ENCODE data around the gene KCNJ5. TPM values are rescaled to one million over a fixed set of nuclear protein-coding genes. Genes with fewer than 3 reads are reported as not detected.

Gene KCNJ5
- total and polyA plus RNA-seq, 2 experiments from 2014 or later, result not detected

- no peak for TF ChIP-seq CTCF (conservative IDR thresholded peaks at IDR 0.05; ENCODE audit: low read depth in 2 of 2)
Observed at GRCh38 chr11:128929991-128930390, 38.8 kb downstream of the KCNJ5 start (continued).

DNA sequence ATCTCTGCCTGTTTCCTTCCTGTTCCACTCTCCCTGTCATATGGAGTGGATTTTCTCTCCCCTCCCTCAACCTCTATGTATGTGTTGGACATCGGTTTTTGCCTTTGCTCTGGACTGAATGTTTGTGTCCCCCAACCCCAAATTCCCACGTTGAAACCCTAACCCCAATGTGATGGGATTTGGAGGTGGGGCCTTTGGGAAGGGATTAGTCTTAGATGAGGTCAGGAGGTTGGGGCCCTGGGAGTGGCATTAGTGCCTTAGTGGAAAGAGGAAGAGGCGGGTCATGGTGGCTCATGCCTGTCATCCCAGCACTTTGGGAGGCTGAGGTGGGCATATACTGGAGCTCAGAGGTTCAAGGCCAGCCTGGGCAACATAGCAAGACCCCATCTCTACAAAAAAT lies 39.9 kb downstream of the KCNJ5 start:
- Histone ChIP-seq H3K9me2 (ENCODE audit: insufficient read depth) (no peaks in the 10 kb centered on the region), H3K4me2 (no peak overlapping the region), H3K27me3 (ENCODE audit: insufficient read depth) (peaks cover 38% of the 10 kb centered on the region; the same call in 1 of the 2 replicates), H3K36me3 (ENCODE audit: insufficient read depth) (no peaks in the 10 kb centered on the region), H3K4me3 (no peak overlapping the region), H3K79me2 (replicated peaks; ENCODE audit: insufficient read depth) (no peaks in the 10 kb centered on the region), H3K27ac (ENCODE audit: low read depth) (no peak overlapping the region), H2AFZ (no peak overlapping the region), H3F3A (replicated peaks; ENCODE audit: low read depth) (no peaks in the 10 kb centered on the region), H3K4me1 (ENCODE audit: insufficient read depth) (peaks cover 35% of the 10 kb centered on the region), H4K20me1 (replicated peaks; ENCODE audit: insufficient read depth) (no peaks in the 10 kb centered on the region)
- ATAC-seq, result no peak
- H3K36me3 Mint-ChIP-seq (ENCODE audit: low read depth), result no peaks in the 10 kb centered on the region
- TF ChIP-seq POLR2AphosphoS5 (IDR thresholded peaks at IDR 0.05; ENCODE audit: low read depth), result no peak
- TF ChIP-seq, protein P1, sequence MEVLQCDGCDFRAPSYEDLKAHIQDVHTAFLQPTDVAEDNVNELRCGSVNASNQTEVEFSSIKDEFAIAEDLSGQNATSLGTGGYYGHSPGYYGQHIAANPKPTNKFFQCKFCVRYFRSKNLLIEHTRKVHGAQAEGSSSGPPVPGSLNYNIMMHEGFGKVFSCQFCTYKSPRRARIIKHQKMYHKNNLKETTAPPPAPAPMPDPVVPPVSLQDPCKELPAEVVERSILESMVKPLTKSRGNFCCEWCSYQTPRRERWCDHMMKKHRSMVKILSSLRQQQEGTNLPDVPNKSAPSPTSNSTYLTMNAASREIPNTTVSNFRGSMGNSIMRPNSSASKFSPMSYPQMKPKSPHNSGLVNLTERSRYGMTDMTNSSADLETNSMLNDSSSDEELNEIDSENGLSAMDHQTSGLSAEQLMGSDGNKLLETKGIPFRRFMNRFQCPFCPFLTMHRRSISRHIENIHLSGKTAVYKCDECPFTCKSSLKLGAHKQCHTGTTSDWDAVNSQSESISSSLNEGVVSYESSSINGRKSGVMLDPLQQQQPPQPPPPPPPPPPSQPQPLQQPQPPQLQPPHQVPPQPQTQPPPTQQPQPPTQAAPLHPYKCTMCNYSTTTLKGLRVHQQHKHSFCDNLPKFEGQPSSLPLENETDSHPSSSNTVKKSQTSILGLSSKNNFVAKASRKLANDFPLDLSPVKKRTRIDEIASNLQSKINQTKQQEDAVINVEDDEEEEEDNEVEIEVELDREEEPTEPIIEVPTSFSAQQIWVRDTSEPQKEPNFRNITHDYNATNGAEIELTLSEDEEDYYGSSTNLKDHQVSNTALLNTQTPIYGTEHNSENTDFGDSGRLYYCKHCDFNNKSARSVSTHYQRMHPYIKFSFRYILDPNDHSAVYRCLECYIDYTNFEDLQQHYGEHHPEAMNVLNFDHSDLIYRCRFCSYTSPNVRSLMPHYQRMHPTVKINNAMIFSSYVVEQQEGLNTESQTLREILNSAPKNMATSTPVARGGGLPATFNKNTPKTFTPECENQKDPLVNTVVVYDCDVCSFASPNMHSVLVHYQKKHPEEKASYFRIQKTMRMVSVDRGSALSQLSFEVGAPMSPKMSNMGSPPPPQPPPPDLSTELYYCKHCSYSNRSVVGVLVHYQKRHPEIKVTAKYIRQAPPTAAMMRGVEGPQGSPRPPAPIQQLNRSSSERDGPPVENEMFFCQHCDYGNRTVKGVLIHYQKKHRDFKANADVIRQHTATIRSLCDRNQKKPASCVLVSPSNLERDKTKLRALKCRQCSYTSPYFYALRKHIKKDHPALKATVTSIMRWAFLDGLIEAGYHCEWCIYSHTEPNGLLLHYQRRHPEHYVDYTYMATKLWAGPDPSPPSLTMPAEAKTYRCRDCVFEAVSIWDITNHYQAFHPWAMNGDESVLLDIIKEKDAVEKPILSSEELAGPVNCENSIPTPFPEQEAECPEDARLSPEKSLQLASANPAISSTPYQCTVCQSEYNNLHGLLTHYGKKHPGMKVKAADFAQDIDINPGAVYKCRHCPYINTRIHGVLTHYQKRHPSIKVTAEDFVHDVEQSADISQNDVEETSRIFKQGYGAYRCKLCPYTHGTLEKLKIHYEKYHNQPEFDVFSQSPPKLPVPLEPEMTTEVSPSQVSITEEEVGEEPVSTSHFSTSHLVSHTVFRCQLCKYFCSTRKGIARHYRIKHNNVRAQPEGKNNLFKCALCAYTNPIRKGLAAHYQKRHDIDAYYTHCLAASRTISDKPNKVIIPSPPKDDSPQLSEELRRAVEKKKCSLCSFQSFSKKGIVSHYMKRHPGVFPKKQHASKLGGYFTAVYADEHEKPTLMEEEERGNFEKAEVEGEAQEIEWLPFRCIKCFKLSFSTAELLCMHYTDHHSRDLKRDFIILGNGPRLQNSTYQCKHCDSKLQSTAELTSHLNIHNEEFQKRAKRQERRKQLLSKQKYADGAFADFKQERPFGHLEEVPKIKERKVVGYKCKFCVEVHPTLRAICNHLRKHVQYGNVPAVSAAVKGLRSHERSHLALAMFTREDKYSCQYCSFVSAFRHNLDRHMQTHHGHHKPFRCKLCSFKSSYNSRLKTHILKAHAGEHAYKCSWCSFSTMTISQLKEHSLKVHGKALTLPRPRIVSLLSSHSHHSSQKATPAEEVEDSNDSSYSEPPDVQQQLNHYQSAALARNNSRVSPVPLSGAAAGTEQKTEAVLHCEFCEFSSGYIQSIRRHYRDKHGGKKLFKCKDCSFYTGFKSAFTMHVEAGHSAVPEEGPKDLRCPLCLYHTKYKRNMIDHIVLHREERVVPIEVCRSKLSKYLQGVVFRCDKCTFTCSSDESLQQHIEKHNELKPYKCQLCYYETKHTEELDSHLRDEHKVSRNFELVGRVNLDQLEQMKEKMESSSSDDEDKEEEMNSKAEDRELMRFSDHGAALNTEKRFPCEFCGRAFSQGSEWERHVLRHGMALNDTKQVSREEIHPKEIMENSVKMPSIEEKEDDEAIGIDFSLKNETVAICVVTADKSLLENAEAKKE (CRISPR knock-in tag; IDR thresholded peaks at IDR 0.05), result no peak
- no peak for TF ChIP-seq CREB1 (CRISPR knock-in tag; IDR thresholded peaks at IDR 0.05; ENCODE audit: low read depth)
- TF ChIP-seq EZH2phosphoT487 (IDR thresholded peaks at IDR 0.05; ENCODE audit: unreplicated experiment), result no peak
- TF ChIP-seq STAT1 (IDR thresholded peaks at IDR 0.05; ENCODE audit: unreplicated experiment), result no peak
- no peak for TF ChIP-seq ZNF331 (CRISPR knock-in tag; IDR thresholded peaks at IDR 0.05; ENCODE audit: low read depth)
- no peak for DNase-seq (ENCODE audit: low spot score)
- H3K27ac Mint-ChIP-seq, result no peak overlapping the region
- H3K27me3 Mint-ChIP-seq (ENCODE audit: insufficient read depth, low read depth, poor library complexity), result peaks cover 41% of the 10 kb centered on the region
- H3K9me3 Mint-ChIP-seq, result no peaks in the 10 kb centered on the region; the same call in 2 of the 3 replicates
- peaks cover 41% of the 10 kb centered on the region for H3K4me1 Mint-ChIP-seq
- H3K4me3 Mint-ChIP-seq, result no peak overlapping the region

Measured in GM23338 (cell line).